HG03378 (cell line): ENCODE results near the gene ZNF648.
"Not testable (repeated sequence)": the region's sequence is repeated elsewhere in the genome, so short reads cannot be mapped to it uniquely, and the experiment has no call there.

ENCODE experiments used
- ATAC-seq: cut with Tn5 transposase; IDR thresholded peaks from one replicate; pipeline ENCODE4 v1.9.1; 2021; ENCODE audit warnings: mild to moderate bottlenecking, moderate library complexity; ENCODE audit not compliant: unreplicated experiment

The ZNF648 gene, protein sequence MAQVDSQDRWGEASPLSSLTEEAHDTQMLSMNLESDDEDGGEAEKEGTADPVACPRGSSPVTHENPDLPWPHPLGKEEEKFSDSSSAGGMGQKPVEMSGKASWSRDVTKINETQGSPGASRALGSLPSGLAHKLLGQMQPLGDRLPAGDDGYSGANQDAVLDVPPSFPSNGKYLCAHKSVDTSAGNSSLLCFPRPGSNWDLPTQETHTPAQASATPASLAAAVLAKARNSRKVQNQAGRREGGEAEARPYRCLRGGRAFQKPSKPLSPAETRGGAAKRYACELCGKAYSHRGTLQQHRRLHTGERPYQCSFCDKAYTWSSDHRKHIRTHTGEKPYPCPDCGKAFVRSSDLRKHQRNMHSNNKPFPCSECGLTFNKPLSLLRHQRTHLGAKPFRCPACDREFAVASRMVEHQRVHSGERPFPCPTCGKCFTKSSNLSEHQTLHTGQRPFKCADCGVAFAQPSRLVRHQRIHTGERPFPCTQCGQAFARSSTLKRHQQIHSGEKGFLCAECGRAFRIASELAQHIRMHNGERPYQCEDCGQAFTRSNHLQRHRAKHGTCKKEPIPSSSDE

GRCh38 chr1:182061594-182061993, at the start of gene ZNF648:
Gene ZNF648, minus strand, starts transcription at chr1:182061712. Its CDS starts 3,702 bp downstream, at chr1:182058010.
- ATAC-seq, result no peak

GRCh38 chr1:182110635-182111034, 49.1 kb upstream of the ZNF648 start:
- no peak for ATAC-seq

DNA sequence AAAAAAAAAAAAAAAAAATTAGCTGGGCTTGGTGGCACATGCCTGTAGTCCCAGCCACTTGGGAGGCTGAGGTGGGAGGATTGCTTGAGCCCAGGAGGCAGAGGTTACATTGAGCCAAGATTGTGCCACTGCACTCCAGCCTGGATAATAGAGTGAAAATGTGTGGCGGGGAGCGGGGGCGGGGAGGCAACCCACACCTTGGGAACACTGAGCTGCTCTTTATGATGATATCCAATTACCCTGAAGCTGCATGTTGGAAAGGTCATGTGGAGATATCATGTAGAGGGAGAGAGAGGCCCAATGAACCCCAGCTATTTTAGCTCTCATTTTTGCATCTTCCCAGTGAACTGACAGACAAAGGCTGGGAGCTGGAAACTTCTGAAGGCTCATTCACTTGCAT, 48.3 kb upstream of the ZNF648 start:
- no peak for ATAC-seq

DNA sequence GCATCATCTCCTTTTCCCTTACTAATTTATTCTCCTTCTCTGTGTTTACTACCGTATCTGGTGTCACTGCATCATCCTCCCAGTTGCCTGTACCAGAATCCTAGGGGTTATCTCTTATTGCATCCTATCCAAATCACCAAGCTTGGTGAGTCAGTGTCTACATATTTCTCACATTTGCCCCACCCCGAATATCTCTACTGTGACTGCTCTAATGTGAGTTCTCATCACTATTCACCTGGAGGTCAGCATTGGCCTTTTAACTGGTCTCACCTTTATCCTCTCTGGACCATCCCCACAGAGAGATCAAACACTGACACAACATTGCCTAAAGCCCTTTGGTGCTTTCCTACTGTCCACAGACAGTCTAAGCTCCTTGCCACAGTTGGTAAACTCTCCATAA, 45.7 kb upstream of the ZNF648 start:
- ATAC-seq, result no peak

GRCh38 chr1:182102043-182102416, 40.5 kb upstream of the ZNF648 start:
- ATAC-seq, result no peak

DNA sequence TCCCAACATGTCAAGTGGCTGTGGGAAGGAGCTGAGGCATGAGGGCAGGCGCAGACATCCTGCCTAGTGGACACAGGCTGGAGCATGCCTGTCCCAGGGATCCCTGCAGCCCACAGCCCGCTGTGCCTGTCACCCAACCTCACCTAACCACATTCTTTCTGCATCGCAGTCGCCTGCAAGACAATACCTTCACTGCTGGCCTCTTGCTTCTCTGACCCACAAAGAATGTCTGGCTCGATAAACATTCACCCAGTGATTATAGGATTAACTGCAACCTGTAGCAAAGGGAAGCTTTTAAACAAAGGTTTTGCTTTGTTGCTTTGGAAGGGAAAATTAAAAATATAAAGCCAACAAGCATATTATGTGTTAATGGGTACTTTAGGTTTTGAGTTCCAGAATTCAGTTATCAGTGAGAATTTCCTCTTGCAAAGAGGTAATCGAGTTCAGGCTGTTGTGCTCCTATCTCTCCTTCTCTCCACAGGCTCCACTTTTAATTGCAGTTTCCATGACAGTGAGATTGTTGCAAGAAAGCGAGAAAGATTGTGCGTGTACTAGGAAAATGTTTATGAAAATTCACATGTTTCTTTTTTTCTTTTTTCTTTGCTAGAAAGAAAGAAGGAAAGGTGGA, 40.0 kb upstream of the ZNF648 start:
- ATAC-seq, result no peak

- ATAC-seq, result no peak
Observed at GRCh38 chr1:182098301-182098700, 36.8 kb upstream of the ZNF648 start.

GRCh38 chr1:182095946-182096345, 34.4 kb upstream of the ZNF648 start:
- ATAC-seq, result no peak

DNA sequence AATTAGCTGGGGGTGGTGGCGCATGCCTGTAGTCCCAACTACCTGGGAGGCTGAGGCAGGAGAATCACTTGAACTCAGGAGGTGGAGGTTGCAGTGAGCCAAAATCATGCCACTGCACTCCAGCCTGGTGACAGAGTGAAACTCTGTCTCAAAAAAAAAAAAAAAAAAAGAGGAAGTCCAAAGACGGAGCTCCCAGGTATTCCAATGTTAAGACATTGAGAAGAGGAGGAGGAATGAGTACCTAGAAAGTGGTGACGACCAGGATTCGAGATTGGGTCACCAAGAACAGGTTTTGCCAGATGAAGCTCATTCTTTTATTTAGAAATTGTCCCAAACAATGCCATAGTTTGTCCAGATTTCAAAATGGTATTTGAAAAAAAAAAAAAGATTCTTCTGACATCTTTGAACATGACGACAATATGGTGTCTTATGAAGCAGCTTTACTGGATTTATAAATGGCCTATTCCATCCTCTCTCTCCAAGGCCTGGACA, 33.0 kb upstream of the ZNF648 start:
- not testable (repeated sequence) for ATAC-seq

GRCh38 chr1:182093781-182094180, 32.3 kb upstream of the ZNF648 start:
- ATAC-seq, result no peak

DNA sequence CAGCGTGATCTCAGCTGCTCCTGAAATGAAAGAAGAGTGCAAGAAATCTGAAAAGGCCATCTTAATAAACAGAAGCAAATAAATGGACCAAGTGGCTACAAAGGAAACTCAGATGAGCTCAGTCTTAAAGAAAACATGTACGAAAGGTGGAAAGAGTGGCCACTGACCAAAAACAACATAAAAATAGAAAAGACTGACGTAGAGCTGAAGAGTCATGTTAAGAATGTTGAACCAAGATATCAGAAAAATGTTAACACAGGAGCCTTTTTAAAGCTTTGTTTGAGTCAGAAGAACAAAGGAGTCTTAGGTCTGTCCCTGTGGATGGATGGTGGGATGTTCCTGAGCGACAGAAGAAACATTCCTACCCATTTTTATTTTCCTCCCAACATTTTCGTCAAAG, 30.8 kb upstream of the ZNF648 start:
- no peak for ATAC-seq

GRCh38 chr1:182091083-182091482, 29.6 kb upstream of the ZNF648 start:
- ATAC-seq, result no peak

DNA sequence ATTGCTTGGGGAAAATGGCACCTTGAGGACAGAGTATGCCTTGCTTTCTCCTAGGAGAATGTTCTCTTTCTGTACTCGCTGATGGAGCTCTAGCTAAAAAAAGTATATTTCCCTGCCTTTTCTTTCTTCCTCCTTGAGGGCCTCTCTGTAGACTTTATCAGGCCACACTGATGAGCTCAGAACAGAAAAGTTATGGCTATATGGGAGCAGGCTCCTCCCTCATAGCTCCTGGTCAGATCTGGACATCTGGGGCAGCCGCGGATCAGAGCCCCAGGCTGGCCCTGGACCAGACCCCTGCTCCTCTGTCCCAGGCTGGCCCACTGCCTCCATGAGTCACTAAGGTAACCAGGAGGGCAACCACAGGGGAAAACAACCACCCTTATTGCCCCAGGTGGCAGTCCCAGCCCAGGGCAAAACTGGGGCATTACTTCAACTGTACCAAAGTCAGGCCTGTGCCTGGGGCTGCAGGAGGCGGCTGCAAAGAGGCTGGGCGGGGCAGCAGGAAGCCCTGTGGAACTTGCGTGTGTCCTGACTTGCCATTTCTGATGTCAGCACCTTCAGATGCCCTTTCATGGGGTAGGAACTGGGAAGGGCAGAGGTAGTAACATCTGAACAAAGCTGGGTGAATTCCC, 26.3 kb upstream of the ZNF648 start:
- ATAC-seq, result no peak

DNA sequence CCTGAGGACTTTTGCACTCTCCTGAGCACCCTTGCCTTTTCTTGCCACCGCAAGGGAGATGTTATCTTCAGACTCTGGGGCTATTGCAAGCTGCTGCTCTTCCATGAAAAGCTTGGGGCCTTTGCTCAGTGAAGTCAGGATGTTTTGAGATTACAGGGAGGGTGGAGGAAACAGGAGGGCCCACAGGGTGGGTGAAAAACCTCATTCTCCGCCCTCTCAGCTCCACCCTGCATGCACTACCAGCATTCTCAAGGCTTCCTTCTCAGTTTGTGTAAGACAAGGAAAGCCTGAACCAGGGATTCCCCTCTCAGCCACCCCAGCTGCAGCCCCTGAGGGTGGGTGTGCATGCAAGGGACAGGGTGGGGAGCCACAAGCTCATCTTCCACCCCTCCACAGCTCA, 25.8 kb upstream of the ZNF648 start:
- no peak for ATAC-seq

GRCh38 chr1:182086620-182087019, 25.1 kb upstream of the ZNF648 start:
- ATAC-seq, result no peak

- ATAC-seq, result no peak
Observed at GRCh38 chr1:182086136-182086535, 24.6 kb upstream of the ZNF648 start.

GRCh38 chr1:182085726-182086125, 24.2 kb upstream of the ZNF648 start:
- no peak for ATAC-seq

- ATAC-seq, result peak; percentile 64
Observed at GRCh38 chr1:182084487-182085316, 23.2 kb upstream of the ZNF648 start.

DNA sequence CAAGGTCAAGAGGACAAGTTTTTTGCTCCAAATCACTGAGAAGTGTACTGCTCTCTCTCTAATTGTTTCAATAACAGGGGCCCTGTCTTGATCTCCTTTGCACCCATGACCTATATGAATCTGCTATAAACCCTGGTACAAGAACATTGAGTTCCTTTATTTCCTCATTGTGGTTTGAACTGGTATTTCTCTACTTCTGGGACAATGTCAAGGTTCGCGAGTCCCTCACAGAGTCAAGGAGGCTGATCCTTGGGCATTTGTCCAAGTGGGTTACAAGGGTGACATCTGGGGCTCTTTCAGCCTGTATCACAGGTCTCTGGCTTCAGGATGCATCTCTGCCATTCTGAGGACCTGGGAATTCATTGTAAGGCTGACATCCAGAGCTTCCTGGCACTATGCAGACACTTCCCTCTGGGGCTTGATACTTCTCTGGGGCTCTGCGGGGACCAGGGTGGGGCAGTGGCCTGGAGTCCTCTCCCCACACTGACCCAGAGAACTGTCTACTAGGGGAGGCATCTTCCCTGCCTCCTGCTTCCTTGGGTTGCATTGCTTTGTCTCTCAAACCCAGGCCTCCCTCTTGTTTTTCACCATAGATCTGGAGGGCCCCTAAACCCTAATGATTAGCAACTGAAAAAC, 22.5 kb upstream of the ZNF648 start:
- no peak for ATAC-seq

DNA sequence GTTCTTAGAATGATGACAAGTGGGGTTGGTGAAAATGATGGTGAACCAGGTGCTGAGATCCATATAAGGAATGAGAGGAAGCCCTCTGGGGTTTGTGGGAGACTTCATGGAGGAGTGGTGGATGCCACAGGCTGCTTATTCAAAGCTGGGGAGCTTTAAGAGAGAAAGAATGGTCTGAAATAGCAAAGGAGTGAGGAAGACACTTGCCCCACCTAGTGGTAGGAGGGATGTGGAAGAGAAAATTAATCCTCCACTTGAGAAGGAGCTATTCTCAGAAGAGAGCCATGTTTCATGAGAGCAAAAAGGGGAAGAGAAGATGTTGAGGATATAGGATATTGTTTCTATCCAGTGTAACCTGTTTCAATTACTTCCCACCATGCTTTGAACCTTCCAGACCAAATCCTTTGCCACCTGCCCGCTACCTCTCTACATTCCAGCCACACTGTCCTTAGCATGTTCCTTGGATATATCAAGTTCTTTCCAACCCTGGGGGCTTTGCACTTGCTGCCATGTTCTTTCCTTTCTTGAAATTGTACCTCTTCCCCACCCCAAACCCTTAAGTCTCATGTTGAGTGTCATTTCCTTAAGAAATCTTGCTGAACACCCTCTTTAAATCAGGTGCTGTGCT, 19.6 kb upstream of the ZNF648 start:
- no peak for ATAC-seq
